ENCODE results near the gene GNAZ.

Gene GNAZ

DNA sequence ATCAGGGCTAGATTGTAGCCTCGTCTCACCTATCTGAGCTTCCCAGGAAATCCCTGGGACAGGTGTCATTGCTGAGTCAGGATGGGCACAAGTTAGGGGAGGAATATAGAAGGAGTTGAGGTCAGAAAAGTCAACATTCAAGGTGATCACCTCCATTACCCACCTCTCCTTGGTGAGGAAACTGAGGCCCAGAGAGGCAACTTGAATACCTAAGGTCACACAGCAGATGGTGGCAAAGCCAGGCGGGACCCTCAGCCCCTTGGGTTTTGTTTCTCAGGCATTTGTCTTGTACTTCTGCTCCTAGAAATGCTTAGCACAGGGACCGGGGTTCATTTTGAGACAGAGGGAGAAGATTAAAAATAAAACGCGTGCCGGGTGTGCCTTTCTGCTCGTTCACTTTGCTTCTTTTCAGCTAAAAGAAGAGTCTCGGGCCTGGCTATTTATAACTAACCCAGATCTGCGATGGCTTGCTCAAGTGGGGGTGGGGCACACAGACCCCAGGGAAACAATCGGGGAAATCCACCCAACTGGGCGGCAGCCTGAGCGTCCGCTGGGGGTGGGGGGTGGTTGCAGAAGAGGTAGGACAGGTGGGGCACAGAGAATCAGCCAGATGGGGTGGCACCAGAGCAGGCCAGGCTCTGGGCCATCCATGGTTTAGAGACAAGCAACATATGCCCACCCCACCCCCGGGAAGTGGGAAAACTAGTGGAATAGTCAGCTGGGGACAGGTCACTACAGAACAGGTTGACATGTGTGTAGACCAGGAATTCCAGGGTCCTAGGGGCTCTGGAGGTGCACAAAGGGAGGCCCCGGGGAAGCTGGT, 3.9 kb upstream of the GNAZ start:
- no peak for DNase-seq (ENCODE audit: low read depth)
- TF ChIP-seq, protein P1, sequence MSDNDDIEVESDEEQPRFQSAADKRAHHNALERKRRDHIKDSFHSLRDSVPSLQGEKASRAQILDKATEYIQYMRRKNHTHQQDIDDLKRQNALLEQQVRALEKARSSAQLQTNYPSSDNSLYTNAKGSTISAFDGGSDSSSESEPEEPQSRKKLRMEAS (IDR thresholded peaks at IDR 0.05; ENCODE audit: low read depth, low read length): no peak
- TF ChIP-seq MYC (IDR thresholded peaks at IDR 0.05; ENCODE audit: low read depth, low read length) (no peak), POLR2A (IDR thresholded peaks at IDR 0.05; ENCODE audit: extremely low read depth, insufficient read length) (no peak)
- TF ChIP-seq, protein P2, sequence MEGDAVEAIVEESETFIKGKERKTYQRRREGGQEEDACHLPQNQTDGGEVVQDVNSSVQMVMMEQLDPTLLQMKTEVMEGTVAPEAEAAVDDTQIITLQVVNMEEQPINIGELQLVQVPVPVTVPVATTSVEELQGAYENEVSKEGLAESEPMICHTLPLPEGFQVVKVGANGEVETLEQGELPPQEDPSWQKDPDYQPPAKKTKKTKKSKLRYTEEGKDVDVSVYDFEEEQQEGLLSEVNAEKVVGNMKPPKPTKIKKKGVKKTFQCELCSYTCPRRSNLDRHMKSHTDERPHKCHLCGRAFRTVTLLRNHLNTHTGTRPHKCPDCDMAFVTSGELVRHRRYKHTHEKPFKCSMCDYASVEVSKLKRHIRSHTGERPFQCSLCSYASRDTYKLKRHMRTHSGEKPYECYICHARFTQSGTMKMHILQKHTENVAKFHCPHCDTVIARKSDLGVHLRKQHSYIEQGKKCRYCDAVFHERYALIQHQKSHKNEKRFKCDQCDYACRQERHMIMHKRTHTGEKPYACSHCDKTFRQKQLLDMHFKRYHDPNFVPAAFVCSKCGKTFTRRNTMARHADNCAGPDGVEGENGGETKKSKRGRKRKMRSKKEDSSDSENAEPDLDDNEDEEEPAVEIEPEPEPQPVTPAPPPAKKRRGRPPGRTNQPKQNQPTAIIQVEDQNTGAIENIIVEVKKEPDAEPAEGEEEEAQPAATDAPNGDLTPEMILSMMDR (IDR thresholded peaks at IDR 0.05; ENCODE audit: low read depth, low read length): no peak
- no peak overlapping the region for H3K4me3 ChIP-seq (ENCODE audit: low read depth, low read length)

DNA sequence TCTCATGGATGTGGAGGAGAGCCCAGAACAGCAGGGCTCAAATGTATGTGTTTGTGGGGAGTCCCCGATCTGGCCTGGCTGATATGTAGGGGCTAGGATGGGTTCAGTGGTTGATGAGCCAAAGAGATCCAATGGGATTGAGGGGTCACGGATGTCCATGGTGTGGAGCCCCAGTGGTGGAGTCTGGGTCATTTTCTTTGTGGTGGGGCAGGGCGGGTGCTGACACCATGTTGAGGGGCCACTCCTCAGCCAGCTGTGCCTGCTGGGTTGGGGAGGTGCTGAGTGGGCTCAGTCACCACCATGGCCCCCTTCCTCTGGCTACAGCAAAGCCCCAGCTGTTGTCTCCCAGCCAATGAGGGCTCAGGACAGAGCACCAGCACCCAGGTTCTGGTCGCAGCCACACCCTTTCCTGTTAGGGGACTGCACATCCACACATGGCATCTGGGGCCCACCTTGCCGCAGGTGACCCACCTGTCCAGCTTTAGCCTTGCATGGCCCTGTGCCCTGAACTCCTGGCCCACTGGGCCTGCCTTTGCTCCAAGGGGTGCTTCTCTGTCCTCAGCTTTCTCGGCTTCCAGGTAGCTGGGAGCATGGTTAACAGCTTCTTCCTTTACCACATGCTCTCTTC, 3.2 kb upstream of the GNAZ start:
- no peak overlapping the region for H3K4me3 ChIP-seq (ENCODE audit: low read depth, low read length)
- no peak for DNase-seq (ENCODE audit: low read depth)
- TF ChIP-seq, protein P2 (IDR thresholded peaks at IDR 0.05; ENCODE audit: low read depth, low read length): no peak
- TF ChIP-seq POLR2A (IDR thresholded peaks at IDR 0.05; ENCODE audit: extremely low read depth, insufficient read length) (no peak), MYC (IDR thresholded peaks at IDR 0.05; ENCODE audit: low read depth, low read length) (no peak)
- TF ChIP-seq, protein P1 (IDR thresholded peaks at IDR 0.05; ENCODE audit: low read depth, low read length): no peak

DNA sequence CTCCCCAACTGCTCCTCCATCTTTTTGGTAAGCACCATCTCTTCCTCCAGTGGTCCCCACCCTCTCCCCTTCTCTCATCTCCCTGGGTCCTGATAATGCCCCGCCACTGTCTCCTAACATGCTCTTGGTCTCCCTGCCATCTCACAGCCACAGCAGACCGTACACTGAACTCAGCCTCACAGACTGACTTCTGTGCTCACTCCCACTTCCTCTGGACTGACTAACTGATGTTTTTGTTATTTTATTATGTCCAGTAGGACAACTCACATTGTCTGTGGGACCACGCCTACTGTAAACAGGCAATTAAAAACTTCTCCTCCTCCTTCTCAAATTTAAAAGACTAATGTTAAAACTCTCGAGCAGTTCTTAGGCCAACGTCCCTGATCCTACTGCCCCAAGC, 2.6 kb upstream of the GNAZ start:
- TF ChIP-seq MYC (IDR thresholded peaks at IDR 0.05; ENCODE audit: low read depth, low read length) (no peak), POLR2A (IDR thresholded peaks at IDR 0.05; ENCODE audit: extremely low read depth, insufficient read length) (no peak)
- TF ChIP-seq, protein P1 (IDR thresholded peaks at IDR 0.05; ENCODE audit: low read depth, low read length): no peak
- TF ChIP-seq, protein P2 (IDR thresholded peaks at IDR 0.05; ENCODE audit: low read depth, low read length): no peak
- no peak overlapping the region for H3K4me3 ChIP-seq (ENCODE audit: low read depth, low read length)
- DNase-seq (ENCODE audit: low read depth): no peak

DNA sequence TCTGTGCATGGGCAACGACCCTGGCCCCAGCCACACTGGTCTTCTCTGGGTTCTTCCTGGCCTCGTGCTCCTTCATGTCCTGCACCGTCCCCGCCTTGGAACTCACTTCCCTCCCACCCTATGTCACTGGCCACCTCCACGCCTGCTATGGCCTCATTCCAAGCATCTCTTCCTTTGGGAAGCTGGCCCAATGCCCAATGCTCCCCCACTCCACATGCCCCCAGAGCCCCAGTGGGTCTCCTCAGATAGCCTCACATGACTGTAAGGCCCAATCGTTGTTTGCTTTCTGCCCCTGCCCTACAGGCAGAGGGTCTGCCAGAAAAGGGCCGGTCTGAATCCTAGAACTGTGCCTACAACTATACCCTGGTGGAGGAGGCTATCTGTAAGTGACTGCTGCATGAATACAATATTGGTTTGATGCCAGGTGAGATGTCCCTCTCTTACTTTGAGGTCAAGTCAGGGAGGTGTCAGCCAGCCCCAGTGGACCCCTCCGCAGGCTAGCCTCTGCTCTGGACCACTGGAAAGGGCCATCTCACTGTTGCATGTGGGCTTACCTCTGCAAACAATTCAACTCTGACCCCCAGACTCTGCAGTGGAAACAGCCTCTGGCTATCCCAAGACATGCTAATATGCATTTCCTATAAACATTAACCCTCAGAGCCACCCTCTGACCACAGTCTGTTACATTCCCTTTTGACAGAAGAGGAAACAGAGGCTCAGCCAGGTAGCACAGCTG, 2.1 kb upstream of the GNAZ start:
- TF ChIP-seq, protein P1 (IDR thresholded peaks at IDR 0.05; ENCODE audit: low read depth, low read length): no peak
- TF ChIP-seq, protein P2 (IDR thresholded peaks at IDR 0.05; ENCODE audit: low read depth, low read length): no peak
- TF ChIP-seq MYC (IDR thresholded peaks at IDR 0.05; ENCODE audit: low read depth, low read length): no peak
- no peak for TF ChIP-seq POLR2A (IDR thresholded peaks at IDR 0.05; ENCODE audit: extremely low read depth, insufficient read length)
- H3K4me3 ChIP-seq (ENCODE audit: low read depth, low read length): no peak overlapping the region
- DNase-seq (ENCODE audit: low read depth): no peak

DNA sequence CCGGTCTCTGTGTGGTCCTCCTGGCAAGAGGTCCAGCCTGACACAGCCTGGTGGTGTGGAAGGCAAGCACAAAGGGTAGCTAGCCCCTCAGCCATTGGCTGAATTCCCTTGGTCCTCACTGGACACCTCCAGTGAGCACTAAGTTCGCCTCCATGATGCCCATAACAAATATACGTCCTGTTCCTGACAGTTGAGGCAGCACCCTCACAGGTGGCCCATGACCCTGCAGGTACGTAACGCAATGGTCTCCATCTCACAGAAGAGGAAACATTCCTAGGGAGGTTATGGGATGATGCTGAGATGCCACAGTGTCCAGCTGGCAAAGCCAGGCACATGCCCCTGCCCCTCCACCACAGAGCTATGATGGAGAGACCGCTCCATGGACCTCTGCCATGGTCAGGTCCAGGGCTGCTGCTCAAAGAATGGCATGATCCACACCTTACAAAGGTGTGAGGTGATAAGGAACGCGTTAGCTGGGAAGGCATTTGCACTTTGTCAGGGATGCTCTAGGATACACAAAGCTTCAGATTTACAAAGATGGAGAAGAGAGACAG, 1.4 kb upstream of the GNAZ start:
- DNase-seq (ENCODE audit: low read depth): no peak
- TF ChIP-seq POLR2A (IDR thresholded peaks at IDR 0.05; ENCODE audit: extremely low read depth, insufficient read length): no peak
- no peak for TF ChIP-seq MYC (IDR thresholded peaks at IDR 0.05; ENCODE audit: low read depth, low read length)
- TF ChIP-seq, protein P2 (IDR thresholded peaks at IDR 0.05; ENCODE audit: low read depth, low read length): no peak
- TF ChIP-seq, protein P1 (IDR thresholded peaks at IDR 0.05; ENCODE audit: low read depth, low read length): no peak
- H3K4me3 ChIP-seq (ENCODE audit: low read depth, low read length): no peak overlapping the region

All from NB4 (cell line).